ENCODE results near the gene DNASE1L2.

DNASE1L2 gene

DNA sequence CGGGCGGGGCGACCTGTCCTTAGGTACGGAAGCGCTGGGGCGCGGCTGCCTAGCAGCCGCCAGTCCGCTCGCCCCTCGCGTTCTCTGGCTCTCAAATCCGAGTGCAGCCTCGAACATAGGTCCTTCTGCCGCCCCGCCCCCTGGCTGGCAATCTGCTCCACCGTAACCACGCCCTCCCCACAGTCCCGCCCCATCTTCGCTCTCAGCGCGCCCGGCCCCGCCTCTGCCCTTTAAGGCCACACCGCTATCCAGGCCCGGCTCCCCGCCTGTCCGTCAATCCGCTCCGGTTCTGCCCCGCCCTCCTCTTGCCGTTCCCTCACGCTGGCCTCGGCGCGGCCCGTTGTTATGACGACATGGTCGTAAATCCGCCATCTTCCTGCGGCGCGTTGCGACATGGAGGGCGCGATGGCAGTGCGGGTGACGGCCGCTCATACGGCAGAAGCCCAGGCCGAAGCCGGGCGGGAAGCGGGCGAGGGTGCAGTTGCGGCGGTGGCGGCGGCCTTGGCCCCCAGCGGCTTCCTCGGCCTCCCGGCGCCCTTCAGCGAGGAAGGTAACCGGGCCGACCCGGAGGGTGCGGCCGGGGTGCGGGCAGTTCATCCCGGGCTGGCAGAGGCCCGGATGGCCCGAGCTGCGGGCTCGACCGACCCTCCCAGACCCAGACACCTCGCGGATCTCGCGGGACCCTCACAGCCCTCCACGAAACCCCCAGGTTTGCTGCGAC is 12.9 kb upstream of the DNASE1L2 start, which contains the start of gene E4F1:
Gene E4F1, plus strand, starts transcription at position 371 of the 721 bp plus-strand sequence. Its CDS starts 23 bp downstream, at position 394.
- DNase-seq (ENCODE audit: low read depth in 1 of 2, low spot score in 1 of 2): peak; percentile 98 to 99

DNA sequence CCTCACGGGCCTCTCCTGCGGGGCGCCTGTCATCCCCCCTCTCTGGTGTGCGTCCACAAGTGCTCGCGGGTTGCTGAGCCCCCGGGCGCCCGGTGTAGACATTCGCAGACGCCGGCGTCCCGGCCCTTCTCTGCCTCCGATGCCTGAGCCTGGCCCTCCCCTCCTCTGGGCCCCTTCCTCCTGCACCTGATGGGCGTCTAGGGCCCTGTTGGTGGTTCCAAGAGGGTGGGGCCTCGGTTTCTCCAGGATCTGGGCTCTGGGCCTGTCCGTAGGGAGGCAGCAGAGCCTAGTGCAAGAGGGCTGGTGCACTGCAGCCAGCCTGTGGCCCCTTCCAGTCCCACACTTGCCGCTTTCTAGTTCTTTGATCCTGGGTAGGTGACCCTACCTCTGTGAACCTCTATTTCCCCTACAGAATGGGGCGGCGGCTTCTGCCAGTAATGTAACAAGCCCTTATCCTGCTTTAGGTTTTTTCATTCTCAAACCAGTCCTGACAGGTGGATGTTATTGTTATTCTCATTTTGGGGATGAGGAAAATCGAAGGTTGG is 12.2 kb upstream of the DNASE1L2 start:
- peak in 1 of 2 donors; percentile 14 for DNase-seq (ENCODE audit: low read depth in 1 of 2, low spot score in 1 of 2)

DNA sequence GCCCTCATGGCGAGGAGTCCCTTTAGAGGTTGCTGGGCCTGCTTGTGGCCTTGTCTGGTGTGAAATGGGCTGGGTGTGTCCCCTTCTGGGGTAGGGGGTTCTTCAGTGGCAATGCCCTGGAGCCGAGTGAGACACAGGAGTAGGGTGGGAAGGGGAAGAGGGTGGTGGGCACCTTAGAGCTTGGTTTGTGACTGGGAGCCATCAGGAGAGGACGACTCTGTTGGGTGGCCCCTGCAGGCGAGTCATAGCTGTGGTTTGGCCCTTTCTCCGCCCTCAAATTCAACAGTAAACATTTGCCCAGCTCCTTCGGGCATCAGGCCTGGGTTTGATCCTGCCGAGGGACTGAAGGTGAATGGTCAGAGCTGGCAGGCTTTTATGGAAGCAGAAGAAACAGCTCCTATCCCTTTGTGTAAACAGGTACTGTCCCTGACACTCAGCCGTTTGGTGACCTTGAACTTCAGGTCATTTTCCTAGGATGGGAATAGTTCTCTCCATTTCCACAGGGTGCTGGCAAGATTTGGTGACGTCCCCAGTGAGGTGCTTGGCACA is 9.9 kb upstream of the DNASE1L2 start:
- DNase-seq (ENCODE audit: low read depth in 1 of 2, low spot score in 1 of 2): no peak

DNA sequence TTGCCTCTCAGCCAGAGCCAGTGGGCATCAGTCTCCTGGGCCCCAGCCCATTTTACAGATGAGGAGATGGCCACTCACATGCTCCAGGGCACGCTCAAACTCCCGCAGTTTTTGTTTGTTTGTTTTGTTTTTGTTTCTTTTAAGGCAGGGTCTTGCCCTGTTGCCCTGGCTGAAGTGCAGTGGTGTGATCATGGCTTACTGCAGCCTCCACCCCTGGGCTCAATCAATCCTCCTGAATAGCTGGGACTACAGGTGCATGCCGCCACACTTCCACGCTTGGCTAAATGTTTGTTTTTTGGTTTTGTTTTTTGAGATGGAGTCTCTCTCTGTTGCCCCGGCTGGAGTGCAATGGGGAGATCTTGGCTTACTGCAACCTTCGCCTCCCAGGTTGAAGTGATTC is 9.3 kb upstream of the DNASE1L2 start:
- DNase-seq (ENCODE audit: low read depth in 1 of 2, low spot score in 1 of 2): no peak

DNA sequence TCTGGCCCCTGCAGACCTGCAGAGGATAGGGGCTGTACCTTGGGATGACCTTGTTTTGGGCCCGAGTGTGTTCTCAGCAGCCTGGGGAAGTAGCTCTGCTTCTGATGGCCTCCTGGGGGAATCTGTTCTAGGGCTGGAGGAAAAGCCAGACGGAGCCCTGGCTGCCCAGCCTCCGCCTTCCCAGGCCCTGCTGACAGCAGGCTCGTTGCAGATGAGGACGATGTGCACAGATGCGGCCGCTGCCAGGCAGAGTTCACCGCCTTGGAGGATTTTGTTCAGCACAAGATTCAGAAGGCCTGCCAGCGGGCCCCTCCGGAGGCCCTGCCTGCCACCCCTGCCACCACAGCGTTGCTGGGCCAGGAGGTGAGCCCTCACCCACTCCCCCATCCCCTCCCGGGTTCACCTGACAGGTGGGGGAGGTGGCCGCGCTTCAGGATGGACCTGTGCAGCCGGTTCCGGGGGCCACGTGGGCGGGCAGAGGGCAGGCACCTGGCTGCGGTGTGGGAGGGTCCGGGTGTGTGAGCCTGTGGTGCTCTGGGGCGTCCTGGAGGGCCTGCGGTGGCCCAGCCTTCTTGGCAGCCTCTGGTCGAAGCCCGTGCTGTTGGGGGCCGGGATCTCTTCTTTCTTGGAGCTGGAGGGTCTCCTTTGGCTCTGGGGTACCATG is 8.0 kb upstream of the DNASE1L2 start:
- DNase-seq (ENCODE audit: low read depth in 1 of 2, low spot score in 1 of 2): no peak

DNA sequence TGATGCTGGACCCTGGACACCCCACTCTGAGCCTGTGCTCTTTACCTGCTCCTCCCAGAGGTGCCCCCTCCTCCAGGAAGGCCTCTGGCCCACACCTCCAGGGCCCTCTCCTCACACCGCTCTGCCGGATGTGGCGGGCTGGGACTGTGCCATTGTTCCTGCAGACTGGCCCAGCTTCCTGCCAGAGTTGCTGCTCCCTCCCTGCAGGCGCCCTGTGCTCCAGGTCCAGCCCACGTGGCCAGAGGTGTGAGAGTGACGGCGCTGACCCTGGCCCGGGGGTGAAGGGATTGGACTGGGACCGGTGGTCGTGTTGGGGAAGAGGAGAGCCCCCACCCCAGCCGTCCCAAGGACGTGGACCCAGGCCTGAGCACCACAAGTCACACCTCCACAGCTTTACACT is 7.2 kb upstream of the DNASE1L2 start:
- DNase-seq (ENCODE audit: low read depth in 1 of 2, low spot score in 1 of 2): no peak

DNA sequence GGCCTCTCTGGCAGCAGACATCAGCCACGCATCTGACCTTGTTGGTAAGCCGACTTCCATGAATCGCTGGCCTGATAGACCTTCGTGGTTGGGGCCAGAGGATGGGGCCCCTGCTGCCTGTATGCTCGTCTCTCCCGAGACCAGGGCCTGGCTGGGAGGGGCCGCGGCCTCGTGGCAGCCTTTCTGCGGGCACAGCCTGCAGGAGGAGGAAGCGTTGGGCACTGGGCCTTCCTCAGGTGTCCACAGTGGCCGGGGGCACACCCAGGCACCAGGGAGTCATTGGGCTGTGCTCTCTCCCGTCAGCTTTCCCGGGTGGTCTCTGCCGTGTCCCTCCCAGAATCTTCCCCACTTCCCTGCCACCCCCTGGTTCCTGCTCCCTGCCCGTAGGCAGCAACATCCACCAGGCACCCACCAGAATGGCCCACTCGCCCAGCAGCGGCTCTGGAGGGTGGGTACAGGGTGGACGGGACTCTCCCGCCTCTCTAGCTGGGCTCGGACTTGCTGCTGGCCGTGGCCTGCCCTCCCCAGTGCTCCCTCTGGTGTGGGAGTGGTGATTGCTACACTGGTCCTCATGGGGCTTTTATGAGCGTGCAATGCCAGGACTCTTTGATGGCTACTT is 6.5 kb upstream of the DNASE1L2 start:
- no peak for DNase-seq (ENCODE audit: low read depth in 1 of 2, low spot score in 1 of 2)

DNA sequence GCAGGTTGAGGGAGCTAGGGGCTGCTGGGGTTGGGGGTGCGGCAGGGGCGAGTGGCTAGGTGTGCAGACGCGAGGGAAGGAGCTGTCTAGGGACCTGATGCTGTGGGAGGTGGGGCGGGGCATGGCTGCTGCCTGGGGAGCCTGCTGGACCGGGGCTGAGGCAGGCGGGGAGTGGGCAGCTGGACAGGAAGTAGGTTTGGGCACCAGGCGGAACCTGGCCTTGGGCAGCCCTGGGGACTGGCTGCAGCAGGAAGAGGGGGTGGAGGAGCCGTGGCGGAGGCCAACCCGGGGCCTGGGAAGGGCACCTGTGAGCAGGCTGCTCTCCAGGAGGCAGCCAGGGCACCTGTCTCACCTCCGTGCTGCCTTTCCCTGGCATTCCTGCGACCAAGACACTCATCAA is 5.9 kb upstream of the DNASE1L2 start:
- DNase-seq (ENCODE audit: low read depth in 1 of 2, low spot score in 1 of 2): no peak

DNA sequence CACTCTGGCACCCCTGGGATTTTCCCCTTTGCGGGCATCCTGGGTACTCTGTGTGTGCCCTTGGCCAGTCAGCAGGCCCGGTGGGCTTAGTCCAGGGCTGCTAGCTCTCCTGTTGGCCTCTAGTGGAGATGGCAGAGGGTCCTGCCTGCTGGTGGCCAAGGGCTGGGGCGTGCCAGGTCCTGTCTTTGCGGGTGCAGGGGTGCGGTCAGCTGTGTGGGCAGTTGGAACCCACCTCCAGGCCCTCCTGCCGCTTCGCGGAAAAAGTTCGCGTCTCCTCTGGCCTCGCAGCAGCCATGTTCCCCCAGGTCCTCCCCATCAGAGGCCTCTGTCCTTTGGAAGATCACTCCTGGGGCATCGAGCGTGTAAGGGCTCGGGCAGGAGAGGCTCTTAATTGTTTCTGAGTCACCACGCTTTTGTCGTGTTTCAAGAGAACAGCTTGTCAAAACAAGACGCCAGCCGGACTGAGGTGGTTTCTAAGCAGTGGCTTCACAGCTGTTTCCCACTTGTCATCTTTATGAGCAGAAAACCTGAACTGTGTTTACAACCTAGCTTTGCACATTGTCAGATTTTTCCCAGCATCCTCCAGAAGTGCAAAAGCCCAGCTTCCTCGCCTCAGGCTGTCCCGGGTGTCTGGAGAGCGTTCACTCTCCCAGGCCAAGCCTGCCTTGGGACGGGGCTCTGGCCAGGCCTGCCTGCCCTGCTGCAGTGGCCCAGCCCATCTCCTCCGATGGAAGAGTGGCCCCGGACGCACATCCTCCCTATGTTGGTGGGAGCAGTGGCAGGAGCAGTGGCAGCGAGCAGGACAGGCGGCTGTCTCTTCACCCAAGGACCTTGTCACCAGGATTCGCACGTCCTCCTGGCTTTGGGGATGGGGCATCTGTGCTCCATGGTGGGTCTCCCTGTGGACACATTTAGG is 5.0 kb upstream of the DNASE1L2 start:
- no peak for DNase-seq (ENCODE audit: low read depth in 1 of 2, low spot score in 1 of 2)

DNA sequence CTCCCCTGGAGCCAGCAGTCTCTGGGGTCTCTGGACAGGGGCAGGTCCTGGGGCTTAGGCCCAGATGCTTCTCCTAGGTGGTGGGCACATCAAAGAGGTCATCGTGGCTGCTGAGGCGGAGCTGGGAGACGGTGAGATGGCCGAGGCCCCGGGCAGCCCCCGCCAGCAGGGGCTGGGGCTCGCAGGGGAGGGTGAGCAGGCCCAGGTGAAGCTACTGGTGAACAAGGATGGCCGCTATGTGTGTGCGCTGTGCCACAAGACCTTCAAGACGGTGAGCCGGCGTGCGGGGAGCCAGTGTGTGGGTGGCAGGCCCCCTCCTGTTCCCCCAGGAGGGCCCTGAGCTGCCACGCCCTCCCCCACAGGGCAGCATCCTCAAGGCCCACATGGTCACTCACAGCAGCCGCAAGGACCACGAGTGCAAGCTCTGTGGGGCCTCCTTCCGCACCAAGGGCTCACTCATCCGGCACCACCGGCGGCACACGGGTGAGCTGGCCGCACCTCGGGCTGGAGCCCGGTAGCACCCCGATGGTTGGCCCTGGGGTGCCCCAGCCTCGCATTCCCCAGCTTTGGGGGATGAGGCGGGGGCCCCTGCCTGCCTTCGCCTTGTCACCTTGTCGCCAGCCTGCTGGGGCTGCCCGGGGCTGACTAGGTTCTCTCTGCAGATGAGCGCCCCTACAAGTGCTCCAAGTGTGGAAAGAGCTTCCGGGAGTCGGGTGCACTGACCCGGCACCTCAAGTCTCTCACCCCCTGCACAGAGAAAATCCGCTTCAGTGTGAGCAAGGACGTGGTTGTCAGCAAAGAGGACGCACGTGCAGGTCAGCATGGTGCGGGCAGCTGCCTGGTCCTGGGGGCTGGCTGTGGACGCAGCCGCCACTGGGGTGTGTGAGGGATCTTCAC is 3.9 kb upstream of the DNASE1L2 start:
- DNase-seq (ENCODE audit: low read depth in 1 of 2, low spot score in 1 of 2): no peak

DNA sequence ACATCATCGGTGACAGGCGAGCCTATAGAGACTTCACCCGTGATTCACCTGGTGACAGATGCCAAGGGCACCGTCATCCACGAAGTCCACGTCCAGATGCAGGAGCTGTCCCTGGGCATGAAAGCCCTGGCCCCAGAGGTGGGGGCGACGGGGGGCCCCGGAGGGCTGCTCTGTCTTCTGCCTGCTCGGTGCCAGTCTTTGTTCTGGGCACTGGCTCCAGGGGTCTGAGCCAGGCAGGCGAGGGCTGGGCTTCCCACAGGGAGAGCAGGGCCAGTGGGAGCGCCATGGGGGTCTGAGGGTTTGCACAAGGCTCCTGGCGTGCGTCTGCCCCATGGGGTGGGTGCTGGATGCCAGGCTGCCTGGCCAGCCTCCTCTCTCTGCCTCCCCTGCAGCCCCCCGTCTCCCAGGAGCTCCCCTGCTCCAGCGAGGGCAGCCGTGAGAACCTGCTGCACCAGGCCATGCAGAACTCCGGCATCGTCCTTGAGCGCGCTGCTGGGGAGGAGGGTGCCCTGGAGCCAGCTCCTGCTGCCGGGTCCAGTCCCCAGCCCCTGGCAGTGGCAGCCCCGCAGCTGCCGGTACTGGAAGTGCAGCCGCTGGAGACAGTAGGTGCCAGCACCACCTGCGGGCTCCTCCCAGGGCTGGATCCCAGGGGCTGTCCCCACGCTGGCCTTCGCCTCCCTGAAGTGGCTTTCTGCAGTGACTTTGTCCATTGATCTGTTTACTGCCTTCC is 3.0 kb upstream of the DNASE1L2 start:
- DNase-seq (ENCODE audit: low read depth in 1 of 2, low spot score in 1 of 2): no peak

DNA sequence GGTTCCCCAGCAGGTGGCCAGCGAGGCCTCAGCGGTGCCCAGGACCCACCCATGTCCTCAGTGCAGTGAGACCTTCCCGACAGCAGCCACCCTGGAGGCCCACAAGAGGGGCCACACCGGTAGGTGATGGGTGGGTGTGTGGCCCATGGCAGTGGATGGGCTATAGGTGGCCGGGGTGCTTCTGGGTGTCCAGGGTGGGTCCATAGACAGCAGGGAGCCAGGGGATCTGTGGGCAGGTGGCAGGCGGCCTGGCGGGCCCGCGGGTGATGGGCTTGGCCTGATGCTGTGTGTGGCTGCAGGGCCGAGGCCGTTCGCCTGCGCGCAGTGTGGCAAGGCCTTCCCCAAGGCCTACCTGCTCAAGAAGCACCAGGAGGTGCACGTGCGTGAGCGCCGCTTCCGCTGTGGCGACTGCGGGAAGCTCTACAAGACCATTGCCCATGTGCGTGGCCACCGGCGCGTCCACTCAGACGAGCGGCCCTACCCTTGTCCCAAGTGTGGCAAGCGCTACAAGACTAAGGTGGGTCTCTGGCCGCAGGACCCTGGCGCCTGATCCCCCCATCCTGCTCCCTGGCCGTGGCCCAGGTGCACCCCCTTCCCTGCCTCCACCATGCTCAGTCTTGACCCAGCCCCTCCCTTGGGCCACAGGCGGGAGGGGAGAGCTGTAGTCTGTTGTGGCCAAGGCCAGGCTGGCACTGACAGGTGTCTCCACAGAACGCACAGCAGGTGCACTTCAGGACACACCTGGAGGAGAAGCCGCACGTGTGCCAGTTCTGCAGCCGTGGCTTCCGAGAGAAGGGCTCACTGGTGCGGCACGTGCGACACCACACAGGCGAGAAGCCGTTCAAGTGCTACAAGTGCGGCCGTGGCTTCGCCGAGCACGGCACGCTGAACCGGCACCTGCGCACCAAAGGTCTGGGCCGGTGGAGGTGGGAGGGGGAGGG is 2.1 kb upstream of the DNASE1L2 start:
- no peak for DNase-seq (ENCODE audit: low read depth in 1 of 2, low spot score in 1 of 2)

DNA sequence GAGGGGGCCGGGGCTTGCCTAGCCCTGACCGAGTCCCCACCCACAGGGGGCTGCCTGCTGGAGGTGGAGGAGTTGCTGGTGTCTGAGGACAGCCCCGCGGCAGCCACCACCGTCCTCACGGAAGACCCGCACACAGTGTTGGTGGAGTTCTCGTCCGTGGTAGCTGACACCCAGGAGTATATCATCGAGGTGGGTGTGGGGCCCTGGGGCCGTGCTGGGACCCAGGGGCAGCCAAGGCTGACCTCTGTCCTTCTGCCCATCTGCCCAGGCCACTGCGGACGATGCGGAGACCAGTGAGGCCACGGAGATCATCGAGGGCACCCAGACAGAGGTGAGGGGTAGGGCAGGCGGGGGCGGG is 1.5 kb upstream of the DNASE1L2 start:
- no peak for DNase-seq (ENCODE audit: low read depth in 1 of 2, low spot score in 1 of 2)

DNA sequence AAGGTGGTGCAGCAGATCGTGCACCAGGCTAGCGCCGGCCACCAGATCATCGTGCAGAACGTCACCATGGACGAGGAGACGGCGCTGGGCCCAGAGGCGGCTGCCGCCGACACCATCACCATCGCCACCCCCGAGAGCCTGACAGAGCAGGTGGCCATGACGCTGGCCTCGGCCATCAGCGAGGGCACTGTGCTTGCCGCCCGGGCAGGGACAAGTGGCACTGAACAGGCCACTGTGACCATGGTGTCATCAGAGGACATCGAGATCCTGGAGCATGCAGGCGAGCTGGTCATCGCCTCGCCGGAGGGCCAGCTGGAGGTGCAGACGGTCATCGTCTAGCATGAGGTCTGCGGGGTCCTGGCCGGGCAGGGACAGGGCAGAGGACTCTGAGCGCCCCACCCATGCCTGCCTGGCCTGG is 1.0 kb upstream of the DNASE1L2 start:
- DNase-seq (ENCODE audit: low read depth in 1 of 2, low spot score in 1 of 2): no peak

DNA sequence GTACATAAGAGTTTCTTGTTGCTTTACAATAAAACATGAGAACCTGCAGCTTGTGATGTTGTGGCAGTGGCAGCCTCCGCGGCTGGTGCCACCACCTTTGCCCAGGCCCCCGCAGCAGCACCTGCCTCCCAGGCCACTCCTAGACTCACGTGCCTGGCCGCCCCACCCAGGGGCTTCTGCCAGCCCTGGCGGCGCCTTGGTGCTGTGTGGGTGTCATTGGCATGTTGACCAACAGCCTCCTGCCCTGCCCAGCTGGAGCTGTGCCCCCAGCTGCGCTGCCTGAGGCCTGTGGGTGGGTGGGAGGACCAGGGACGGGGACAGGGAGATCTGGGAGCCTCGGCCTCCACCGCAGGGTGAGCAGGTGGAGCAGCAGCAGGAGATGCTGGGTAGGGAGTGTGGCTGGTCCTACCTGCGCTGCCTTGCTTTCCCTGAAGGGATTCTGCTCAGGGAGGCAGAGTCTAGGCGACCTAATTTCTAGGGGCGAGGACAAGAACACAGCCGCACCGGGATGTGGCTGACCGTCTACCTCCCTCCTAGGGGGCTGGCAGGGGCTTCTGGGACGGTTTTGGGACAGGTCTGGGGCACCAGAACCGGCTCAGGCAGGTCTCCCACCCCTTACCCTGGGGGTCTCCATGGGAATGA is 428 bp upstream of the DNASE1L2 start:
- no peak for DNase-seq (ENCODE audit: low read depth in 1 of 2, low spot score in 1 of 2)

DNA sequence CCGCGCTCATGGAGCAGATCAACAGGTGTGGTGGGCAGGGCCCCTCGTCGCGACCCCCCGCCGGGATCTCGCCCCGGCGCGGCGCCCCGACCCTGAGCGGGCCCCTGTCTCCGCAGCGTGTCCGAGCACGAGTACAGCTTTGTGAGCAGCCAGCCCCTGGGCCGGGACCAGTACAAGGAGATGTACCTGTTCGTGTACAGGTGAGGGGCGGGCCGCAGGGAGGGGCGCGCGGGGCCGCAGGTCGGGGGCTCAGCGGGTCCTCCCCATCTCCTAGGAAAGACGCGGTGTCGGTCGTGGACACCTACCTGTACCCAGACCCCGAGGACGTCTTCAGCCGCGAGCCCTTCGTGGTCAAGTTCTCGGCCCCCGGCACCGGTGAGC is 848 bp downstream of the DNASE1L2 start:
- no peak for DNase-seq (ENCODE audit: low read depth in 1 of 2, low spot score in 1 of 2)

DNA sequence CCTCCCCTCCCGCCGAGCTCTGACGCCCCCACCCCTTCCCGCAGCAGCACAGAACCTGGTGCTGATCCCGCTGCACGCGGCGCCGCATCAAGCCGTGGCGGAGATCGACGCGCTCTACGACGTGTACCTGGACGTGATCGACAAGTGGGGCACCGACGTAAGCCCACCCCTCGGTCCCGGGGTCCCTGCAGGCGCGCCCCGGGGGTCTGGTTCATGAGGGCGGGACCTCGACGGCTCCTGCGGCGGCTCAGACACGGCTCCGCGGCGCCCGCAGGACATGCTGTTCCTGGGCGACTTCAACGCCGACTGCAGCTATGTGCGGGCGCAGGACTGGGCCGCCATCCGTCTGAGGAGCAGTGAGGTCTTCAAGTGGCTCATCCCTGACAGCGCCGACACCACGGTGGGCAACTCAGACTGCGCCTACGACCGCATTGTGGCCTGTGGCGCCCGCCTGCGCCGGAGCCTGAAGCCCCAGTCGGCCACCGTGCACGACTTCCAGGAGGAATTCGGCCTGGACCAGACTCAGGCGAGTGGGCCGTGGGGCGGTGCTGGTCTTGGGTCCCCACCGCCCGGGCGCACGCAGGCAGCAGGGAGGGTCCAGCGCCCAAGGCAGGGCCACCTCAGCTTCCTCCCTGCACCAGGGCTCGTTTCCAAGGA is 1.4 kb downstream of the DNASE1L2 start:
- no peak for DNase-seq (ENCODE audit: low read depth in 1 of 2, low spot score in 1 of 2)
